ENCODE measurements around the gene CTBS.

Gene CTBS, protein sequence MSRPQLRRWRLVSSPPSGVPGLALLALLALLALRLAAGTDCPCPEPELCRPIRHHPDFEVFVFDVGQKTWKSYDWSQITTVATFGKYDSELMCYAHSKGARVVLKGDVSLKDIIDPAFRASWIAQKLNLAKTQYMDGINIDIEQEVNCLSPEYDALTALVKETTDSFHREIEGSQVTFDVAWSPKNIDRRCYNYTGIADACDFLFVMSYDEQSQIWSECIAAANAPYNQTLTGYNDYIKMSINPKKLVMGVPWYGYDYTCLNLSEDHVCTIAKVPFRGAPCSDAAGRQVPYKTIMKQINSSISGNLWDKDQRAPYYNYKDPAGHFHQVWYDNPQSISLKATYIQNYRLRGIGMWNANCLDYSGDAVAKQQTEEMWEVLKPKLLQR

DNA sequence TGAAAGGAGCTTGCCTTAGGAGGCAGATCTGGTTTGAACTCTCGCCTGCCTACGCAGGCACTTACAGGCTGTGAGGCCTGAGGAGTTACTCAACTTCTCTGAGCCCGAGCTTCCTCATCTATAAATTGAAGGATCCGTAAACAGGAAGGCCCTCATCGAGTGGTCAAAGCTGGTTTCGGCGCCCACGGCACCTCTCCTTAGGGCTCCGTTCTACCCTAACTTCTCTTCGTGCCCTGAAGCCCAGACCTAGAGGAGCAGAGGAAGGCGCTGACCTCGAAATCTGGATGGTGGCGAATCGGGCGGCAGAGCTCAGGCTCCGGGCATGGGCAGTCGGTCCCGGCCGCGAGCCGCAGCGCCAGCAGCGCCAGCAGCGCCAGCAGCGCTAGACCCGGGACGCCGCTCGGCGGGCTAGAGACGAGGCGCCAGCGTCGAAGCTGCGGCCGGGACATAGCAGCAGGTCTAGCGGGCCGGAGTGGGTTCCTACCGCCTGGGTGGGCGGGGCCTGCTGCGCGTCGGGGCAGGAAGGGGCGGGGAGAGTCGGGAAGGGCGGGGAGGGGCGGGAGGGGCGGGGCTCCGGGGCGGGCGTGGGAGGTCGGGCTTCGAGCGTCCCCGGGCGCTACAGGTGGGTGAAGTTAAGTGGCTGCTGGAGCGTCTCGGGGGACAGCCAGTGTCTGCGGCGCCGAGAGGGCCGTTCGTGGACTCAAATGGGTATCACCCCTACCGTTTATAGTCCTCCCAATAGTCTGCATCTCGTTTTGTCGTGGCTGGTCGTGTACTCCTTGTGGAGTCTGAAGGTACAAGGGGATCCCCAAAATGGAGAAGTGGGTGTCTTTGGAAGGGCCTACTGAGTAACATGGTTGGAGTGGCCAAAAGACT lies at the start of gene CTBS:
Gene CTBS (minus strand): TSS at position 474 of the 876 bp plus-strand sequence. CDS start 25 bp downstream, at position 449.
- DNase-seq (ENCODE audit: low spot score), result peak; percentile 91
- no peak for TF ChIP-seq CTCF (IDR thresholded peaks at IDR 0.05)

GRCh38 chr1:84621553-84621952 lies 47.3 kb upstream of the CTBS start:
- TF ChIP-seq CTCF (IDR thresholded peaks at IDR 0.05), result no peak
- no peak for DNase-seq (ENCODE audit: low spot score)
- H3K27ac ChIP-seq, result no peak overlapping the region
- H3K4me3 ChIP-seq, result no peak overlapping the region

More for the DNA sequence above, at the start of gene CTBS:
- peak within 1 kb of the TSS; percentile 99 for H3K27ac ChIP-seq
- peak within 1 kb of the TSS; percentile 88 for H3K4me3 ChIP-seq

- Histone ChIP-seq H3K4me3 (peak overlapping the region; percentile 77), H3K27ac (peak overlapping the region in 1 of 2 donors; percentile 59)
- peak; percentile 81 for DNase-seq (ENCODE audit: low spot score)
- peak; percentile 99 for TF ChIP-seq CTCF (IDR thresholded peaks at IDR 0.05)
Observed at GRCh38 chr1:84620720-84621313, 46.6 kb upstream of the CTBS start.

GRCh38 chr1:84619383-84620102 lies 45.3 kb upstream of the CTBS start:
- Histone ChIP-seq H3K27ac (no peak overlapping the region), H3K4me3 (no peak overlapping the region)
- no peak for DNase-seq (ENCODE audit: low spot score)
- no peak for TF ChIP-seq CTCF (IDR thresholded peaks at IDR 0.05)

- H3K27ac ChIP-seq, result no peak overlapping the region
- no peak for DNase-seq (ENCODE audit: low spot score)
- no peak for TF ChIP-seq CTCF (IDR thresholded peaks at IDR 0.05)
- no peak overlapping the region for H3K4me3 ChIP-seq
Observed at GRCh38 chr1:84617349-84617748, 43.1 kb upstream of the CTBS start.

DNA sequence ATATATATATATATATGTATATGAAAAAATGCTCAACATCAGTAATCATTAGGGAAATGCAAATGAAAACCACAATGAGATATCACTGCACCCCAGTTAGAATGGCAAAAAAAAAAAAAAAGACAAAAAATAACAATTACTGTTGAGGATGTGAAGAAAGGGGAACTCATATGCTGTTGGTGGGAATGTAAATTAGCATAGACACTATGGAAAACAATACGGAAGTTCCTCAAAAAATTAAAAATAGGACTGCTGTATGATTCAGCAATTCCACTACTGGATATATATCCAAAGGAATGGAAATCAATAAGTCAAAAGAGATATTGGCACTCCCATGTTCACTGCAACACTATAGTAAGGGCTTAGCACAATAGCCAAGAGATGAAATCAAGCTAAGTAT lies 41.5 kb upstream of the CTBS start:
- TF ChIP-seq CTCF (IDR thresholded peaks at IDR 0.05), result no peak
- H3K4me3 ChIP-seq, result no peak overlapping the region

More for the DNA sequence above, 41.5 kb upstream of the CTBS start:
- DNase-seq (ENCODE audit: low spot score), result no peak
- no peak overlapping the region for H3K27ac ChIP-seq
